ENCODE results near the gene SPRYD3.
A peak's percentile ranks its signal among the peaks of the same experiment; 100 is the strongest.

- TF ChIP-seq CTCF (IDR thresholded peaks at IDR 0.05) (peak in 2 of 5 experiments; percentile 14), POLR2A (IDR thresholded peaks at IDR 0.05) (peak; percentile 81), EP300 (IDR thresholded peaks at IDR 0.05; ENCODE audit: low read depth) (no peak)
Measured at GRCh38 chr12:53054112-53054878, 24.9 kb downstream of the SPRYD3 start.

All from transverse colon (tissue), 3 donors.